Common myeloid progenitor, CD34-positive (primary cell): ENCODE results near the gene AGO1.
A peak's percentile ranks its signal among the peaks of the same experiment; 100 is the strongest.

Experiments
- CTCF ChIA-PET: fragments of 350-600 bp; sonication (Branson Sonifier 250); formaldehyde crosslinking; loops from one replicate; lab custom pipeline; 2021; ENCODE audit warnings: antibody characterized with exemption; lab: Charles Lee
- POLR2A ChIA-PET: fragments of 350-600 bp; sonication (Branson Sonifier 250); formaldehyde crosslinking; loops from one replicate; lab custom pipeline; 2021; ENCODE audit warnings: antibody characterized with exemption; lab: Charles Lee
- DNase-seq, 3 donors: peaks; one replicate each; pipeline versions ENCODE4 v3.0.0 to v3.0.0-alpha.2; 2013
- H3K27ac ChIP-seq, 2 experiments: 1 replicate in 1 of 2; 2 replicates in 1 of 2; pipeline ENCODE4 v1.7.0; 2013; ENCODE audit warnings: inconsistent platforms in 2 of 2, low read length in 2 of 2, mild to moderate bottlenecking in 2 of 2, low read depth in 1 of 2, moderate library complexity in 1 of 2; ENCODE audit not compliant: severe bottlenecking in 2 of 2, insufficient read depth in 1 of 2, poor library complexity in 1 of 2
- H3K27me3 ChIP-seq, 5 experiments: replicated peaks in 2 of 5; 1 replicate in 3 of 5; 2 replicates in 2 of 5; pipeline versions ENCODE4 v1.6.1 to v1.7.0; 2013; ENCODE audit warnings: low read length in 4 of 5, mild to moderate bottlenecking in 2 of 5, moderate library complexity in 2 of 5, inconsistent platforms in 1 of 5; ENCODE audit not compliant: insufficient read depth in 5 of 5, control insufficient read depth in 4 of 5
- H3K36me3 ChIP-seq, 4 experiments: 1 replicate in 2 of 4; 2 replicates in 2 of 4; pipeline versions ENCODE4 v1.6.1 to v1.7.0; 2013; ENCODE audit warnings: low read length in 3 of 4, control low read depth in 1 of 4, mild to moderate bottlenecking in 1 of 4; ENCODE audit not compliant: control insufficient read depth in 4 of 4, insufficient read depth in 4 of 4
- H3K4me1 ChIP-seq, 4 experiments: 1 replicate in 3 of 4; 2 replicates in 1 of 4; pipeline versions ENCODE4 v1.6.1 to v1.7.1; 2013; ENCODE audit warnings: low read length in 3 of 4, mild to moderate bottlenecking in 3 of 4, control low read depth in 1 of 4, inconsistent platforms in 1 of 4, moderate library complexity in 1 of 4; ENCODE audit not compliant: control insufficient read depth in 4 of 4, insufficient read depth in 4 of 4; ENCODE audit errors: control extremely low read depth in 1 of 4
- H3K4me3 ChIP-seq, 7 experiments: 1 replicate in 4 of 7; 2 replicates in 3 of 7; pipeline versions ENCODE4 v1.5.1 to v1.7.0; 2013; ENCODE audit warnings: mild to moderate bottlenecking in 7 of 7, low read length in 6 of 7, moderate library complexity in 6 of 7, inconsistent platforms in 2 of 7, low read depth in 2 of 7, control low read depth in 1 of 7; ENCODE audit not compliant: insufficient read depth in 4 of 7, control insufficient read depth in 1 of 7; ENCODE audit errors: extremely low read depth in 1 of 7
- H3K9me3 ChIP-seq, 5 experiments: 1 replicate in 4 of 5; 2 replicates in 1 of 5; pipeline versions ENCODE4 v1.6.1 to v1.7.1; 2013; ENCODE audit warnings: low read length in 4 of 5, mild to moderate bottlenecking in 2 of 5, inconsistent platforms in 1 of 5, low read depth in 1 of 5, moderate library complexity in 1 of 5; ENCODE audit not compliant: control insufficient read depth in 4 of 5, insufficient read depth in 2 of 5; ENCODE audit errors: control extremely low read depth in 1 of 5
- WGBS: methylation state at CpG from one replicate; pipeline ENCODE4 v1.1.5; 2013; ENCODE audit not compliant: insufficient coverage; 5-methylcytosine and 5-hydroxymethylcytosine counted together

AGO1 gene

DNA sequence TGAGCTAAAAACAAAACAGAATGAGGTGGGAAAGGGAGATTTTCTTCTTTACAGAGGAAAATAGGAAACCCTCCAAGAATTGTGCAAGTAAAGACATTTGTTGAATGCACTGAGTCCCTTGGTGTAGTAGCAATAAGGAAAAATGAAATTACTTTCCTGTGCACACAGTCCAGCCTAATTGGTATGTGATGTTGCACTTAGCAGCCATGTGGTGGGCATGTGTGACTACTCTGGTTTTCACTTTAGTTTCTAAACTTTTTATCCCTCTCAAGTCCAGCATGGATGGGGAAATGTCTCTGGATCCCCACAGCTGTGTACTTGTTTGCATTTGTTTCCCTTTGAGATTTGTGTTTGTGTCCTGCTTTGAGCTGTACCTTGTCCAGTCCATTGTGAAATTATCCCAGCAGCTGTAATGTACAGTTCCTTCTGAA is 40.8 kb downstream of the AGO1 start:
- no peak overlapping the region for H3K4me3 ChIP-seq
- no peak overlapping the region for H3K27ac ChIP-seq
- CTCF ChIA-PET, result interaction anchor here (0.7 kb wide), 1 partner anchor 159 kb away, joined by 3 read pairs; no protein-coding TSS in a partner anchor
- DNase-seq, result no peak
- no peaks in the 10 kb centered on the region for H3K9me3 ChIP-seq
- H3K27me3 ChIP-seq, result no peaks in the 10 kb centered on the region
- H3K4me1 ChIP-seq, result no peaks in the 10 kb centered on the region
- H3K36me3 ChIP-seq, result peaks cover 12 to 42% (median 31%) of the 10 kb centered on the region in 4 experiments
- POLR2A ChIA-PET, result no interaction called here

DNA sequence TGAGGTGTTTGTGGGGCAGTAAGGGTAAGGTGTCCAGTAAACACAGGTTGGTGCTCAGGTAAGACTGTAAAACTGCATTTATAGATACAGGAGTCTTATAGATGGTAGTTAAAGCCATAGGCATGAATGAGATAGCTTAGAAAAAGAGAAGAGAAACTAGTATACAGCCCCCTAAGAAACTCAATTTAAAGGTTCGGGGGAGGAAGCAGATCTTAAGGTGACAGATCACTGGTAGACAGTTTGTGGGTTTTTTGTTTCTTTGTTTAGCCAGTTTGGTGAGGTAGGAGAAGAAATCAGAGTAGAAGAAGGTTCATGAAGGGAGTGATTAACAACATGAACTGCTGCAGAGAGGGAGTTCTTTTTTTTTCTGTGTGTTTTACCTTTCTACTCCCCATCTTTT is 41.8 kb downstream of the AGO1 start:
- Histone ChIP-seq H3K4me3 (no peak overlapping the region), H3K4me1 (peaks cover 0 to 7% (median 4%) of the 10 kb centered on the region in 4 experiments), H3K27ac (no peak overlapping the region), H3K27me3 (no peaks in the 10 kb centered on the region), H3K9me3 (no peaks in the 10 kb centered on the region), H3K36me3 (peaks cover 7 to 32% (median 22%) of the 10 kb centered on the region in 4 experiments)
- ChIA-PET POLR2A (no interaction called here), CTCF (no interaction called here)
- DNase-seq, result no peak
- 71% methylated on average over 1 of the region's 1 CpG for WGBS

DNA sequence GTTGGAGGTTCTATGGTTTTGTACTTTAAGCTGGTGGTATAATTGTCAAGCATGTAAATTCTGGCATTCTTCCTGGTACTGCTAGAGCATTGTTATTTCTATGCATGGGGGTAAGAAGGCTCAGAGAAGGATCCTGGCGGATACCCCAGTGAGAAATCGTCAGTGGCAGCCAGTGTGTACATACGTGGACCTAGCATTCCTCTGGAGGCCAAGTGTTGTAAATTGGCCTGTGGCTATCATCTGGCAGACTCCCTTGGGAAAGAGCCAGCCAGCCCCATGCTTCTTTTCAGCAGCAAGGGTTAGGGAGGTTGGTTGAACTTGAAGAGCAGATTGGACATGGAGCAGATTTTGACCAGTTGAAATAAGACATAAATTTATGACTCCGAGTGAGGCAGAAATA is 42.7 kb downstream of the AGO1 start:
- peaks cover 4 to 11% (median 7%) of the 10 kb centered on the region in 4 experiments for H3K4me1 ChIP-seq
- no peaks in the 10 kb centered on the region for H3K9me3 ChIP-seq
- ChIA-PET POLR2A (no interaction called here), CTCF (no interaction called here)
- no peaks in the 10 kb centered on the region for H3K27me3 ChIP-seq
- no peak for DNase-seq
- WGBS, result 96% methylated on average over 4 of the region's 4 CpGs
- peaks cover 3 to 24% (median 17%) of the 10 kb centered on the region in 4 experiments for H3K36me3 ChIP-seq
- H3K27ac ChIP-seq, result no peak overlapping the region
- no peak overlapping the region for H3K4me3 ChIP-seq

DNA sequence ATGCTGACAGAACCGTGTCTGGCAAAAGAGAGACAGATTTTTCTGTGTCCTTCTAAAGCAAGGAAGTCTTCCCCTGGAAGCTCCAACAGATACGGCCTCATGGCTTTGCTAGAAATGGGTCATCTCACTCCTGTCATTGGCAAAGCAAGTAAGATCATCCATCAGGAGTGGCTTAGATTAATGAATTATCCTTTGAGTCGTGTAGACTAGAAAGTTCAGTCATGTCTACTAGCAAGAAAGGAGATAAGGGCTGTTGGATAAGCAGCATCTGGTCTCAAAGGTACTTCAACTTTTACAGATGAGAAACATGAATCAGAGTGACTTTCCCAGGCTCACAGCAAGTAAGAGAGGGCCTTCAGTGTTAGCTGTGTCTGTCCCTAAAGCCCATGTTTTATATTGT is 44.5 kb downstream of the AGO1 start:
- 92% methylated on average over 3 of the region's 3 CpGs for WGBS
- H3K27ac ChIP-seq, result no peak overlapping the region
- ChIA-PET POLR2A (no interaction called here), CTCF (interaction anchor here (1.1 kb wide), 1 partner anchor 16 kb away, joined by 5 read pairs; no protein-coding TSS in a partner anchor)
- peaks cover 6 to 18% (median 15%) of the 10 kb centered on the region in 4 experiments for H3K4me1 ChIP-seq
- no peak for DNase-seq
- H3K36me3 ChIP-seq, result peaks cover 0 to 15% (median 7%) of the 10 kb centered on the region in 4 experiments
- no peak overlapping the region for H3K4me3 ChIP-seq
- no peaks in the 10 kb centered on the region for H3K27me3 ChIP-seq
- no peaks in the 10 kb centered on the region for H3K9me3 ChIP-seq

DNA sequence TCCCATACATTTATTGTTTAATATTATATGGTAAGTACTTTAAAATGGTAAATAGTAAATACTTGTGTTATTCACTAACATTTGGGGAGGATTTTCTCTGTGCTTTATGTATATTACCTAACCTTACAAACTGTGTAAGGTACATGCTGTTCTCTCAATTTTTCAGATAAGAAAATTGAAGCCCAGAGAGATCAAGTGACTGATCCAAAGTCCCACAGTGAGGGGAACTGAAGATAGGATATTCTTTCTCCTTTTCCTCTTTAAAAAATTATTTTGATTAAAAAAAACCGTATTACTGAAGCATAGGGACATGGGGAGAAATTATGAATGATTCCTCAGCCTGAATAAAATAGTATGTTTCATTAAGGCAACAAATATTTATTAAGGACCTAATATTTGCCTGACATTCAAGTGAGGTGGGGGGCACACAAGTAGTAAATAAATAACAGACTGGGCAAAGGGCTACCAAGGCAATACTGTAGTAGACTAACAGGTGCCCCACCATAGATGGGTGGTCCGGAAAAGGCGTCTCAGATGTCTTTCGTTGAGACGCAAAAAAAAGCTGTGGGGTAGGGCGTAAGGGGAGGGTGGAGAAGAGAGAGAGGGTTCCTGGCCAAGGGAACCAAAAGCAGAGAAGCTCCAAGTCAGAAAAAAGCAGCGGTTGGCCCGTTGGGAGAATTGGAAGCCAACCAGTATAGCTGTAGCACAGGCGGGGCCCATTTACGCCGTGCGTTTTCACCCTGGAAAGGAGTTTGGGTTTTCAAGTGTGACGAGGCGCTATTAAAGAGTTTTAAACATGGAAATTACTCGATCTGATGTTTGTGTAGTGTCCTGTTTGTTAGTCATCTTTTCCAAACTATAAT is 47.0 kb downstream of the AGO1 start:
- Histone ChIP-seq H3K36me3 (peaks cover 0 to 6% (median 3%) of the 10 kb centered on the region in 4 experiments), H3K9me3 (no peaks in the 10 kb centered on the region), H3K27me3 (no peaks in the 10 kb centered on the region), H3K4me3 (peak overlapping the region; percentile 83 to 98 (median 90)), H3K27ac (peak overlapping the region; percentile 89 to 97), H3K4me1 (peaks cover 6 to 28% (median 22%) of the 10 kb centered on the region in 4 experiments)
- WGBS, result 0% methylated on average over 8 of the region's 15 CpGs
- ChIA-PET POLR2A (interaction anchor here (0.7 to 1.4 kb wide), 5 partner anchors 10 to 72 kb away, joined by 3 to 5 read pairs (median 3); no protein-coding TSS in a partner anchor), CTCF (interaction anchor here (0.9 to 1.2 kb wide), 4 partner anchors 12 to 60 kb away, joined by 3 to 4 read pairs (median 4); partner anchors contain the start of gene AGO1)
- peak; percentile 68 to 90 (median 87) for DNase-seq

DNA sequence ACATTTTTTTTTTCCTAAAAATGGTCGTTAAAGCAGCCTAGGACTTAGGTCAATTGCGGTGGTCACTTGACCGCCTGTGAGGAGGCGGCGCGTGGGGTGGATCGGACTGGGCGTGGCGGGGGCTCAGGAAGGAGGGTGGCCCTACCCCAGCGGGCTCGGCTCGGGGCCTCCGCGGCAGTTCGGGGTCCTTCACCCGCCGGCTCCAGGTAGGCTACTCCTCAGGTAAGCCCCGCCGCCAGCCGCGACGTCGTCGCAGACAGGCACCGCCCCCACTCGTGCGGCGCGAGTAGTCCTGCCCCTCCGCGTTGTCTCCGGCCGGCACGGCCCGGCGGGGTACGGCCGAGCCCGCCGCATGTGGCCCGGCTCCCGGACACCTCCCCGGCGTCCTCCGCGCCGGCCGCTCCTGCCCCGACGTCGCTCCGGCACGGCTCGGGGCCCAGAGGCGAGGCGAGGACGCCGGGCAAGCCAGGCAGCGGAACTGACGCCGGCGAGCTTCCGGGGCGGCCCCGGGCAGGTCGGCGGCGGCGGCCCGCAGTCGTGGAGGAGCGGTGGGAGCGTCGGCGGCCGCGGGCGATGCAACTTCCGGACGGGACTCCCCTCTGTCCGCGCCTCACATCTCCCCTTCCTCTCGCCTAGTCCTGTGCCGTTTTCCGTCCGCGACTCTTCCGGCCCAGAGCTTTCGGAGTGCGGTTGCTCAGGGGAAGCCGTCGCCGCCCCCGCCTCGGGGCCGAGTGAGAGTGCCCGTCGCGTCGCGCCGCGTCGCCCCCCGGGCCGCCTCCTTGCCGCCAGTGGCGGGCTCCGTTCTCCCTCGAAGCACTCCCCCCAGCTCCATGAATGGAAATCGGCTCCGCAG is 47.8 kb downstream of the AGO1 start, which contains the start of gene AGO3:
TSS of gene AGO3 (plus strand) at position 513 of the 853 bp plus-strand sequence. CDS start at position 835, 322 bp downstream.
- Histone ChIP-seq H3K27ac (peak within 1 kb of the TSS; percentile 89 to 97), H3K36me3 (peaks cover 0 to 3% (median 1%) of the 10 kb centered on the region in 4 experiments), H3K4me3 (peak within 1 kb of the TSS; percentile 83 to 98 (median 90)), H3K4me1 (peaks cover 6 to 37% (median 26%) of the 10 kb centered on the region in 4 experiments), H3K9me3 (no peaks in the 10 kb centered on the region), H3K27me3 (no peaks in the 10 kb centered on the region)
- CTCF ChIA-PET, result interaction anchor here (0.9 to 1.2 kb wide), 5 partner anchors 11 to 59 kb away, joined by 3 to 4 read pairs (median 4); partner anchors contain the start of gene AGO1
- POLR2A ChIA-PET, result interaction anchor here (0.6 to 1.5 kb wide), 12 partner anchors 10 to 156 kb away, joined by 3 to 10 read pairs (median 3); no protein-coding TSS in a partner anchor
- peak; percentile 85 to 96 (median 94) for DNase-seq
- under 1% methylated on average over 88 of the region's 112 CpGs for WGBS
